Activated CD4-positive, alpha-beta T cell treated with anti-CD3 and anti-CD28 coated beads for 4 hours (primary cell): ENCODE results near the gene MGAT5.

ENCODE experiments used
- DNase-seq, 2 donors: peaks; one replicate each; pipeline ENCODE4 v3.0.0-alpha.2; 2020

The MGAT5 gene

DNA sequence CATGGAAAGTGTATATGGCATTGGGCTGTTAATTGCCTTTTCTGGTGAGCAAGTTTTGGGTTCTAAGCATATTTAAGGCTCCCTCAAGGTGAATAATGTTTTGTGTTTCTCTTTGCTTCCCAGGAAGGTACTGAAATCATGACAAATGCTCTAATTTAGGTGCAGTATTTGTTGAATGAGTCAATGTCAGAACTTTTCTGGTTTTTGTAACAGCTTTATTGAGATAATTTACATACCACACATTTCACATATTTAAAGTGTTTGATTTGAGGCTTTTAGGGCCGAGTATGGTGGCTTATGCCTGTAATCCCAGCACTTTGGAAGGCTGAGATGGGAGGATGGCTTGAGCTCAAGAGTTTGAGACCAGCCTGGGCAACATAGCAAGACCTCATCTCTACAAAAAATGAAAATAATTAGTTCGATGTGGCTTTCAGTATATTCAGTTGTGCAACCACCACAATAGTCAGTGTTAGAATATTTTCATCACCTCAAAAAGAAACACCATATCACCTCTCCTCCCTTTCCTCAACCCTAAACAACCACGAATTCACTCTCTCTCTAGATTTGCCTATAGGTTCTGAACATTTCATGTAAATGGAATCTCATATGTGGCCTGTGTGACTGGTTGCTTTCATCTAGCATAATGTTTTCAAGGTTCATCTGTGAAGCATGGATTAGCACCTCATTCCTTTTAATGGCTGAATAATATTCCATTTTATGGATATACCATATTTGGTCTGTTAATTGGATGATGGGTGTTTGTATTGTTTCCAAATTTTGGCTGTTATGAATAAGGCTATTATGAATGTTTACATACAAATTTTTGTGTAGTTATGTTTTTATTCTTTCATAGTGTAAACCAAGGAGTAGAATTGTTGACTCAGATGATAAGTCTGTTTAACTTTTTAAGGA, 54.9 kb downstream of the MGAT5 start:
- DNase-seq, result no peak

DNA sequence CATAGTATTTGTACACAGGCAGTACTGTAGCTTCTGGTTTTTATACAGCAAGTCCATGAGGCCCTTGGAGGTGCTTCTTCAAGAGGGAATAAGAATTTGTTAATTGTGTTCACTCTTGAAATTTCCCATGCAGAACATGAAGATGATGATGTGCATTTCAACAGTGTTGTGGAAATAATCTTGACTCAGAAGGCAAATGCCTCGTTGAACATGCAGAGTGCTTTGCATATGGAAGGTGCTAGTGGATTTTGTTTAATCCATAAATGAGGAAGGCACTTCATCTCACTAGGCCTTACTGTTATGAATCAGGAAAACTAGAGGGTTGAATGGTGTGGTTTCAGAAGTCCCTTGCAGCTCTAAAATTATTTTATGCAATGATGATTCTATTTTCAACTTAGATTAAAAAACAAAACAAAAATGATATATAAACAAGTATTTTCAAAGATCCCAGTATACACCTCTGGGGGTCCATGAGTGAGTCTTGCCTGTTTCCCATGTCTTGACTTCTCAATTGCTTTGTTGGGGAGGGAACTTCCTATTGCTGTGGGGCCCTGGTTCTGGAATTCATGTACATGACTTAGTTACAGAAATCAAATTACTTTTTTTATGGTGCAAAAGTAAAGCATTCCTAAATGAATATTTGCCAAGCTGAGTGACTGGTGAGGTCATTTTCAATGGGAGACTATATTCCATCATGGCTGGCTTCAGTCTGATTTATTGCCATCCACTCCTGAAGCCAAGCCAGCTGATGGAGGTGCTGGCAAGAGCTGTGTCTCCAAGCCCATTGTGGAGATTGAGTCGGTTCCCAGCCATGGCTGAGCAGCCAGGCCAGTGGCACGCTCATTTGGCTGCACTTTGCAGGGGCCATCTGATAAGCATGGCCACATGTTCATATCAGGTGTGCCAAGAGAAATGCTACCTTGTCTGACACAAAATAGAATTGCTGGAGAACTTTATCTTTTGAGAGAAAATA, 56.5 kb downstream of the MGAT5 start:
- no peak for DNase-seq

GRCh38 chr2:134312482-134312881, 58.6 kb downstream of the MGAT5 start:
- peak in 1 of 2 donors; percentile 20 for DNase-seq

DNA sequence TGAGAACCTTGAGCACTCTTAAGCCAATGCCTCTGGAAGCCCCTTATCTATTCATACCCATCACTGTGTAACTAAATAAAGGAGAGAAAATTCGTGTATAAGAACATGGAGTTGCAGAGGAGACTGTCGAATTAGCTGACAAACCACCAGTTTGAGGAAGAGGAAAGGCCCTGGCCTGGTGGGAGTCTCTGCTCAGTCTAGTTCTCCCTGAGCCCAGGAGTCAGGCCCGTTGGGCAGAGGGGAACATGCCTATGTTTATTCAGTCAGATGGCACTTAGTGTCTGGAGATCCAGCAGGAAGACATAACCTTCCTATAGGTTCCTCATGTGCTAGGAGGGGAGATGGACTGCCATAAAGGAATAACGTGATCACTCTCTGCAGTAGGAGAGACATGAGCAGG, 60.3 kb downstream of the MGAT5 start:
- DNase-seq, result no peak

DNA sequence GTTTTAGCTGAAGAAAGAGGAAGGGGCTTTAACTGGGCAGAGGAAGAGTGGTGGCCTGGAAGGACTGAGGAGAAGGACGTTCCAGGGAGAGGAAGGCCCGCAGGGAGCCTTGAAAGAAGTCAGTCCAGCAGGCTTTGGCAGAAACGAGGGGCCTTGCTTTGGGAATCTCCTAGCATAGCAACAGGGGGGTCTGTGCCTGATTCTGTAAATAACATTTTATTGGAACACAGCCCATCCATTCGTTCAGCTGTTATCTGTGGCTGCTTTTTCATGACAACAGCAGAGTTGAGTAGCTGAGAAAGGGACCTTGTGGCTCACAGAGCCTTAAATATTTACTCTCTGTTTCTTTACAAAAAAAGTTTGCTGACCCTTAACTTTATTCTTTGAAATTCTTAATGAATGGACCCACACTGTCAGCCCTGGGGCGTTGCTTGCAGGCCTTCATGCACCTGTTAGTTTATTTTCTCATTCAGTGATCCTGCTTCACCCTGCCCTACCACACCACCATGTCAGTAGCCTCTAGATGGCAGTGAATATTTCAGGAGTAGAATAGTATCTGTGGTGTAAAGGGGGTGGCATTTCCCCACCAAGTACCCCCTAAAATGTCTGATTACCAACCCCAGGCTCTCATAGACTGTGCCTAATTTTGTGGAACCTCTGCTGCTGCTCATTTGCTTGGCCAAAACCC, 61.0 kb downstream of the MGAT5 start:
- DNase-seq, result no peak

GRCh38 chr2:134315471-134315870, 61.6 kb downstream of the MGAT5 start:
- no peak for DNase-seq

DNA sequence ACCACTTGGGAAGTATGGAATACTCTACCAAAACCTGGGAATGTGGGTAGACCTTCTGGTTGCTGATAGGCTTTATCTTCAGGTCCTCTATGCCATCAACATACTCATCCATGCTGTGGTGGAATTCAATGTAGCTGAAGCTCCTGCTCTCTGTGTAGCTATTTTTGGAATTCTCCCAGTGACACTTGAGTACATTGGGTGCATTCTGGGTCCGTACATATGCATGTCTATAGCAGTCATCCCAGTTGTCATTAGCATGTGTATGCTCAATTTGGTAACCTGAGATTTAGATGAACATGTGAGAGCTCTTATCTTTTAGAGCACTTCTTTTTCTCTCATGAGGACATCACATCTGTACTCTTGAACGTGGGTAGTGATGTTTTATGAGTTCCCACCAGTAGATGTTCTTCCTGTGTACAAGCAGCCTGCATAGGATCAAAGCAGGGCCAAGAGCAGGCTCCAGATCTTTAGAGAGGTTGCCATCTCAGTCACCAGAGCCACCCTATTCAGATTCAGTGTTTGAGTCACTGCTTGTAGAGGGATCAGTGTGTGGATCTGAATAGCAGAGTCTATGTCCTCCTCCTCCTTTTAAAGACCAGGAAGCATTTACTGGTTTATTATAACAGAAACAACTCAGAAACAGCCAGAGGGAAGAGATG, 65.9 kb downstream of the MGAT5 start:
- DNase-seq, result no peak

DNA sequence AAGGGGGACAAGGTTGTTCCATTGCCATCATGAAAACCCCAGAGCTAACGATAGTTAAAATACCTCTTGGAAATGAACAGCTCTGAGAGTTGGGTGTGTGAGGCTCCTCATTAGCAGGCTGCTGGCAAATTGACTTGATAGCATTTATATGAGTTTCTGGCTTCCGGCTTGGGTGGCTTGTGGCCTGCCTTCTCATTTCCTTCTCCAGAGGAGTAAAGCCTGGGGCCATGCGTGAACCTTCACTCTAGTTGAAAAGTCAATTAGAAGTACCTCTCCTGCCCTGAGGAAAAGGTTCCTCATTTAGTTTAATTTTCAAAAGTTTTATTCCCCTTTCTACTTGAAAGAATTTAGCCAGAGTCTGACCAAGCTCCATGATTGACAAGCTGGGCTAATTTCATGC, 67.1 kb downstream of the MGAT5 start:
- DNase-seq, result peak; percentile 21 to 22

DNA sequence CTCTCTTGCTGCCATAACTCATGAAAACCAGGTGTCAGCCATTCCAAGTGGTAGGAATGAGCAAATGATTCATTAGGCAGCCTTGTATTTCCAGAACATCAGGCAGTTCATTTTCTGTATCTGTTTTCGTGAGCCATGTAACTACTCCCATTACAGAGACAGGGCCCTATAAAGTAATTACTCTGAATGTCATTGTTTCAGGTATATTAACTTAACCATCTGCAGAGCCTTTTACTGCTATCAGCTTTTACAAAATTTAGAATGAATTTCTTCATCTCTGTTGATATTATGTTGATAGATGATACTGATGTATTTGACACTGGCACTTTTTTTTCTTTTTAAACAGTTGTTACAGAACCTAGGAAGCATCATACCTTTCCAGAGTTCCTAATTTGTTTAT, 69.9 kb downstream of the MGAT5 start:
- no peak for DNase-seq

DNA sequence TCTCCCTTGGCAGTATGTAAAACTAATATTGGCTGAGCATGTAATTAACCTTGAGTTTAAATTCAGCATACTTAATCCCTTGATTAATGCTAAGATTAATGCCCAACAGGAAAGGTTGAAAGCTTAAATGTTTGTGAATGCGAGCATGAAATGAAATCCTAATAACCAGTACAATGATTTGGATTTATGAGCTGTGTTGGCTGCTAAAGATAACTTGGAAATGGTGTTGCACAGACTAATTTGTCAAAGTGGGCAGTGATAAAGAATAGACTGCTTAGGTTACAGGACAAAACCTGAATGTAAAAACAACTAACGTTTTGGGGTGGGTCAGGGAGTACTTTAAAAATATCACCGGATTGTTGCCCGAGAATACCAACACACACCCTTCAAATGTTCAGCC, 70.6 kb downstream of the MGAT5 start:
- no peak for DNase-seq

- no peak for DNase-seq
Observed at GRCh38 chr2:134324947-134325346, 71.1 kb downstream of the MGAT5 start.

- DNase-seq, result no peak
Observed at GRCh38 chr2:134325696-134326095, 71.8 kb downstream of the MGAT5 start.

DNA sequence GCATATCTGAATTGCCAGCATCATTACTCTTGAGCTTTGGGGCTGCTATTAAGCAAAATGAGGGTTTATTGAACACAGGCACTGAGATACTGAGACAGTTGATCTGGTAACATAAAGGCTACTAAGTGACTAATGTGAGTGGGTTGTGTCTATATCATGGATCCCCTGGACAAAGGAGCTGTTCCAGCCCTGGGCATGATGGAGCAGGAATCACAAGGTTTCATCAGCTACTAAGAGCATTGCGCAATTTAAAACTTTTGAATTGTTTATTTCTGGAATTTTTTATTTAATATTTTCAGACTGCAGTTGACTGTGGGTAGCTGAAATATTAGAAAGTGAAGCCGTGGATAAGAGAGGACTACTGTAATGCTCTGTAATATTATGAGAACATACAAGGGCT, 73.5 kb downstream of the MGAT5 start:
- no peak for DNase-seq

DNA sequence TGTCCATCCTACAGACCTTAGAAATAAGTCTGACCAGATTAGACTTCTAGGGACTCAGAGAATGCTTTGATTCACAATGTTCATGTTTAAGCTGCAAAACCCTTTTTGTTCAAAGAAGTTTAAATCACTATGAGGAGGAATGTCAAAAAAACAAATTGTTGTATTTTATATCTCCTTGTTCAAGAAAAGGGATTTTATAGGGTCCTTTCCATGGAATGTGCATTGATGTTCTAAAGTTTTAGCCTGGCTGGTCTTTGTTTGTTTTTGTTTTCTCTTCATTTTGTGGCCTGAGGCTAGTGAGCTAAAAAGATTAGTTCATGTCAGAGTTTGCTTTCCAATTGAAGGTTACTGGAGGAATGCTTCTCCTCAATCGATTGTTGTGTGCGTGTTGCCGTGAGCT, 77.2 kb downstream of the MGAT5 start:
- DNase-seq, result no peak

- DNase-seq, result no peak
Observed at GRCh38 chr2:134333646-134334189, 79.8 kb downstream of the MGAT5 start.

DNA sequence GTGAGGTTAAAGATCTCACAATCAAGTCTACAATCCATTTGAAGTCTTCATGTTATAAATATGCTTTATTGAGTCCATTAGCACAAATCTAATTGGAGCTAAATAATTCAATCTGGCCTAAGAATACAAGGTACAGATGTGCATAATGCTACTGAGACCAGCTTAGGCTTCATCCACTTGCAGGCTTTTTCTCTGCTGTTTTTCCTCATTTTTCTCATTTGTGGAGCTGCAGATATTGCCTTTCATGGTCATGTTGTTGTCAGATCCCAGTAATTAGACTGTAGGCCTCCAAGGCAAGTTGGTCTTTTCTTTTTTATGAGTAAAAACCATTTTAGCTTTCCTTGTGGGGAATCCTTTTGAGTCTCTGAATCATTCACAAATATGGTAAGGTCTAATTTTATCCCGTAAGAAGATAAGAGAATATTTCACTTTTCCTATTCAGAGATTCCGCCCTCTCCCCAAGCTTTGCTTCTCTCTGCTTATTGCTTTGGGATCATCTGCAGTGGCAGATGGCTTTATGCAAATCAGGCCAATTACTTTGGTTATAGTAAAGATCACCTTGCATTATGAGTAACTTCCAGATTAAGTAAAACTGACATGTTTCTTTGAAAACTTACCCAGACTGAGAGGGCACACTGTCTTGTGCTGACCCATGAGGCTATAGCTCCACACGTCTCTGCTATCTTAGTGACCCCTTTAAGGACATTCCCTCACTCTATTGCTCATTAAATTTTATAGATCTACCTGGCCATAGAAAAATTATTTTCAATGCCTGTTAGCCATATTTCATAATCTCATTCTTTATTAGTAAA, 80.9 kb downstream of the MGAT5 start:
- DNase-seq, result no peak

DNA sequence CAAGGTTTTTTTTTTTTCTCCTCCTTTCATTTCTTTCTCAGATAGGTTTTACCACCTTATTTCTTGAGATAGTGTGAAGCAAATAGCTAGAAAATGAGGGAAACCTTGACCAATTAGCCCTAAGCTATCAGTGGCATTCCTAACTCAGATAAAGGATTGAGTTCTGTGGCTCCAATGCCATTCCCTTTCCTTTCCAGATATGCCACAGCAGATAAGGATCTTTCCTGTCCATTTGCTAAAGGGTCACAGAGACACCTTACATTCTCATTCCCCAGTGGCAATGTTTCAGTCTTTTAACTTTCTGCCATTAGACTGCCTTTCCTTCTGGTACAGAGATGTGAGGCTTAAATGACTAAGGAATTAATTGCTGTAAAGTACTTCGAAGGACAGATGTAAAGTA, 81.7 kb downstream of the MGAT5 start:
- DNase-seq, result no peak

- no peak for DNase-seq
Observed at GRCh38 chr2:134336352-134336751, 82.5 kb downstream of the MGAT5 start.

GRCh38 chr2:134336921-134337320, 83.0 kb downstream of the MGAT5 start:
- DNase-seq, result no peak

- DNase-seq, result no peak
Observed at GRCh38 chr2:134337631-134338030, 83.8 kb downstream of the MGAT5 start.

- no peak for DNase-seq
Observed at GRCh38 chr2:134338208-134338607, 84.3 kb downstream of the MGAT5 start.
